DOHH2 (cell line): Measurements from ENCODE around the gene ENO4.

ENCODE experiments used
- H3F3A ChIP-seq: fragments of 200-600 bp; sonication (generic), shearing (Covaris generic); 2 replicates; pipeline ENCODE4 v1.6.0; 2016; ENCODE audit warnings: antibody characterized with exemption, mild to moderate bottlenecking; ENCODE audit not compliant: control insufficient read depth, insufficient read depth
- H3K27ac ChIP-seq: fragments of 200-600 bp; sonication (generic); 2 replicates; pipeline ENCODE4 v1.5.1; 2014; ENCODE audit warnings: low read depth, mild to moderate bottlenecking, low read length, moderate library complexity
- H3K27me3 ChIP-seq: fragments of 200-600 bp; sonication (generic); 2 replicates; pipeline ENCODE4 v1.6.1; 2014; ENCODE audit warnings: mild to moderate bottlenecking, low read length, mixed read lengths; ENCODE audit not compliant: control insufficient read depth
- H3K36me3 ChIP-seq: fragments of 200-600 bp; sonication (generic); 2 replicates; pipeline ENCODE4 v1.6.1; 2014; ENCODE audit warnings: mild to moderate bottlenecking, low read length, moderate library complexity, mixed read lengths; ENCODE audit not compliant: control insufficient read depth
- H3K4me1 ChIP-seq: fragments of 200-600 bp; sonication (generic); 2 replicates; pipeline ENCODE4 v1.6.1; 2014; ENCODE audit warnings: mild to moderate bottlenecking, low read length, mixed read lengths; ENCODE audit not compliant: control insufficient read depth
- H3K4me2 ChIP-seq: fragments of 200-600 bp; sonication (generic); 2 replicates; pipeline ENCODE4 v1.6.0; 2014; ENCODE audit warnings: mild to moderate bottlenecking, low read length, moderate library complexity
- H3K4me3 ChIP-seq: fragments of 200-600 bp; sonication (generic); 2 replicates; pipeline ENCODE4 v1.5.1; 2014; ENCODE audit warnings: mild to moderate bottlenecking, low read length, mixed read lengths
- H3K79me2 ChIP-seq: fragments of 200-600 bp; sonication (generic); 2 replicates; pipeline ENCODE4 v1.6.1; 2014; ENCODE audit warnings: mild to moderate bottlenecking, low read length, mixed read lengths; ENCODE audit not compliant: control insufficient read depth
- H3K9me2 ChIP-seq: fragments of 200-600 bp; sonication (generic); replicated peaks from 2 replicates; pipeline ENCODE4 v1.6.1; 2014; ENCODE audit warnings: mild to moderate bottlenecking, low read length, mixed read lengths; ENCODE audit not compliant: control insufficient read depth
- H3K9me3 ChIP-seq: fragments of 200-600 bp; sonication (generic); 2 replicates; pipeline ENCODE4 v1.6.1; 2014; ENCODE audit warnings: antibody characterized with exemption, low read length, mixed read lengths; ENCODE audit not compliant: control insufficient read depth, insufficient read depth
- H4K20me1 ChIP-seq: fragments of 200-600 bp; sonication (generic); 2 replicates; pipeline ENCODE4 v1.6.0; 2014; ENCODE audit warnings: low read depth, mild to moderate bottlenecking, antibody characterized with exemption, low read length, moderate library complexity; ENCODE audit not compliant: control insufficient read depth, insufficient read depth
- CTCF ChIP-seq: fragments of 200-600 bp; sonication (generic); IDR thresholded peaks from one replicate; pipeline ENCODE4 v1.5.1; 2014; ENCODE audit warnings: antibody characterized with exemption, mild to moderate bottlenecking, low read depth, low read length; ENCODE audit not compliant: poor library complexity, severe bottlenecking
- EZH2phosphoT487 ChIP-seq: fragments of 200-600 bp; sonication (generic); IDR thresholded peaks from 2 replicates; pipeline ENCODE4 v1.6.1; 2017; ENCODE audit warnings: borderline replicate concordance, mild to moderate bottlenecking, antibody characterized with exemption, low read length, moderate library complexity, mixed read lengths

Gene ENO4

GRCh38 chr10:116870949-116871348, 21.6 kb downstream of the ENO4 start:
- no peak overlapping the region for H3K27ac ChIP-seq
- H3K4me3 ChIP-seq: no peak overlapping the region
- H3K4me2 ChIP-seq: no peak overlapping the region
- H4K20me1 ChIP-seq: no peaks in the 10 kb centered on the region
- TF ChIP-seq CTCF (no peak), EZH2phosphoT487 (no peak)
- H3K36me3 ChIP-seq: no peaks in the 10 kb centered on the region
- H3K4me1 ChIP-seq: no peaks in the 10 kb centered on the region
- no peaks in the 10 kb centered on the region for H3F3A ChIP-seq
- H3K9me2 ChIP-seq: no peaks in the 10 kb centered on the region
- H3K27me3 ChIP-seq: peaks cover 4% of the 10 kb centered on the region; the same call in 1 of the 2 replicates
- H3K9me3 ChIP-seq: no peaks in the 10 kb centered on the region
- no peaks in the 10 kb centered on the region for H3K79me2 ChIP-seq

DNA sequence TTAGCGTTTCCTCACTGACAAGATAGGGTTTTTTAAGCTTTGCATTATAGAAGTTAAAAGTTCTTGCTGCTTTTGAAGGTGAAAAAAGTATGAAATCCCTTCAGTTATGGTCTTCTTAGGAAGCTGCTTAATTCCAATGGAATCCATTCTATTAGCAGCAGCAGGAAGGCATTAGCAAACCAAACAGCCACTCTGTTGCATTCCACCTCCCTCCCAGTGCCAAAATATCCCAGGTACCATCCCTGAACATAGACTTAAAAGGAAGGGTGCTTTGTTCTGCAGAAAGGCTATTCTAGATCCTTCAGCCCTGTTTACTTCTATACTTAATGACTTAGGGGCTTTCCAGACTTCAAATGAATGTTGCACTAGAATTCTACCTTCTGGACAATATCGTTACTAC, 23.8 kb downstream of the ENO4 start:
- Histone ChIP-seq H3K4me1 (no peaks in the 10 kb centered on the region), H3K4me3 (no peak overlapping the region), H3F3A (no peaks in the 10 kb centered on the region), H3K9me3 (no peaks in the 10 kb centered on the region), H3K79me2 (no peaks in the 10 kb centered on the region), H3K27ac (no peak overlapping the region), H3K27me3 (peaks cover 4% of the 10 kb centered on the region; the same call in 1 of the 2 replicates), H3K36me3 (no peaks in the 10 kb centered on the region), H3K4me2 (no peak overlapping the region), H4K20me1 (no peaks in the 10 kb centered on the region), H3K9me2 (no peaks in the 10 kb centered on the region)
- TF ChIP-seq CTCF: no peak
- TF ChIP-seq EZH2phosphoT487: no peak

DNA sequence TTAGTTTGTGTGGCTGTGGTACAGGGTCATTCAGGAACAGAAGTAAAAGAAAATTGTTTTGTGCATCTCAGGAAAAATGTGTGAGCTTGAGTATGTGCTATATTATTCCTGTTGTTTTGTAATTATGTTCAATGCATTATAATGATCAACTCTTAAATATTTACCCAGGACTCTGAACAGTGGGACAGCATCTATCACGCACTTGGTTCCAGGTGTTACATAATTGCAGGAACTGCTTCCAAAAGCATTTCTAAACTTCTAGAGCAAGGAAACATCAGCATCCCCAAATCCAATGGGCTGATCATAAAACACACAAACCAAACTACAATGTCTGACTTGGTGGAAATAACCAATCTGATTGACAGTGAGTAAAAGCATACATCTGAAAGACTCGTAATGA, 26.6 kb downstream of the ENO4 start:
- Histone ChIP-seq H3F3A (no peaks in the 10 kb centered on the region), H4K20me1 (no peaks in the 10 kb centered on the region), H3K4me2 (no peak overlapping the region), H3K79me2 (no peaks in the 10 kb centered on the region), H3K9me2 (no peaks in the 10 kb centered on the region), H3K4me1 (no peaks in the 10 kb centered on the region), H3K36me3 (no peaks in the 10 kb centered on the region), H3K4me3 (no peak overlapping the region), H3K9me3 (no peaks in the 10 kb centered on the region), H3K27ac (no peak overlapping the region), H3K27me3 (peaks cover 4% of the 10 kb centered on the region; the same call in 1 of the 2 replicates)
- TF ChIP-seq CTCF (no peak), EZH2phosphoT487 (no peak)
